Stimulated activated CD8-positive, alpha-beta memory T cell treated with anti-CD3 and anti-CD28 coated beads, Interleukin-15, amount 100 ng/mL, for 24 hours (primary cell): ENCODE results near the gene PPEF2.
"Not testable (repeated sequence)": the region's sequence is repeated elsewhere in the genome, so short reads cannot be mapped to it uniquely, and the experiment has no call there.

ENCODE experiments used
- DNase-seq: peaks from one replicate; pipeline ENCODE4 v3.0.0-alpha.2; 2020; ENCODE audit warnings: low read depth

PPEF2 gene, protein sequence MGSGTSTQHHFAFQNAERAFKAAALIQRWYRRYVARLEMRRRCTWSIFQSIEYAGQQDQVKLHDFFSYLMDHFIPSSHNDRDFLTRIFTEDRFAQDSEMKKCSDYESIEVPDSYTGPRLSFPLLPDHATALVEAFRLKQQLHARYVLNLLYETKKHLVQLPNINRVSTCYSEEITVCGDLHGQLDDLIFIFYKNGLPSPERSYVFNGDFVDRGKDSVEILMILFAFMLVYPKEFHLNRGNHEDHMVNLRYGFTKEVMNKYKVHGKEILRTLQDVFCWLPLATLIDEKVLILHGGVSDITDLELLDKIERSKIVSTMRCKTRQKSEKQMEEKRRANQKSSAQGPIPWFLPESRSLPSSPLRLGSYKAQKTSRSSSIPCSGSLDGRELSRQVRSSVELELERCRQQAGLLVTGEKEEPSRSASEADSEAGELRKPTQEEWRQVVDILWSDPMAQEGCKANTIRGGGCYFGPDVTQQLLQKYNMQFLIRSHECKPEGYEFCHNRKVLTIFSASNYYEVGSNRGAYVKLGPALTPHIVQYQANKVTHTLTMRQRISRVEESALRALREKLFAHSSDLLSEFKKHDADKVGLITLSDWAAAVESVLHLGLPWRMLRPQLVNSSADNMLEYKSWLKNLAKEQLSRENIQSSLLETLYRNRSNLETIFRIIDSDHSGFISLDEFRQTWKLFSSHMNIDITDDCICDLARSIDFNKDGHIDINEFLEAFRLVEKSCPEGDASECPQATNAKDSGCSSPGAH

GRCh38 chr4:75902352-75902751, at the start of gene PPEF2:
TSS of gene PPEF2 (minus strand) at chr4:75902452. CDS start at chr4:75896325, 6,127 bp downstream.
- no peak for DNase-seq

DNA sequence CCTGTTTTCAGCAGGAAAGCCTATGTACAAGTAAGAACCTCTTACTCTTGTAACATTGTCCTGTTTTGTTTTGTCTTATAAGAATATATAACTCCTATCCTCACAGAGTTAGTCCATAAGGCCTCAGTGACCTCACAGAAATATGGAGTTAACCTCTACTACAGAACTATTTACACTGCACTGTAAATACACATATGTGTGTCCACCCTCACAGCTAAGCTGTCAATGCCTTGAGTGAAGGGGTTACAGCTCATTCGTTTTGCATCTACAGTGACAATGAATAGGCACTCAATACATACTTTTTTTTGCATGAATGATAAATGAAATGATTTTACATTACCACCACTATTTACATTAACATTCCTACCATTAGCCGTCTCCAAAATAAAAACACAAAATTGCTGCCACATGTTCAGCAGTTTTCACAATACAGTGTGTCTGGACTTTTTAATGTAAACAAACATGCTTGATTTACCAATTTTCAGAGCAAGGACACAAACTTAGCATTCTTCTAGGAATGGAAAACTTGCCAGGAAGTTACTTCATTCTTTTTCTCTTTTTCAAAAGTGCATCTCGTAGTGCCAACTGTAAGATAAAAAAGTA, 48.1 kb upstream of the PPEF2 start:
- no peak for DNase-seq

- no peak for DNase-seq
Observed at GRCh38 chr4:75948822-75949444, 46.7 kb upstream of the PPEF2 start.

- peak; percentile 50 for DNase-seq
Observed at GRCh38 chr4:75940692-75941253, 38.5 kb upstream of the PPEF2 start, which contains the start of gene NAAA. TSS of gene NAAA (minus strand) at chr4:75941013. CDS start at chr4:75940949, 64 bp downstream.

DNA sequence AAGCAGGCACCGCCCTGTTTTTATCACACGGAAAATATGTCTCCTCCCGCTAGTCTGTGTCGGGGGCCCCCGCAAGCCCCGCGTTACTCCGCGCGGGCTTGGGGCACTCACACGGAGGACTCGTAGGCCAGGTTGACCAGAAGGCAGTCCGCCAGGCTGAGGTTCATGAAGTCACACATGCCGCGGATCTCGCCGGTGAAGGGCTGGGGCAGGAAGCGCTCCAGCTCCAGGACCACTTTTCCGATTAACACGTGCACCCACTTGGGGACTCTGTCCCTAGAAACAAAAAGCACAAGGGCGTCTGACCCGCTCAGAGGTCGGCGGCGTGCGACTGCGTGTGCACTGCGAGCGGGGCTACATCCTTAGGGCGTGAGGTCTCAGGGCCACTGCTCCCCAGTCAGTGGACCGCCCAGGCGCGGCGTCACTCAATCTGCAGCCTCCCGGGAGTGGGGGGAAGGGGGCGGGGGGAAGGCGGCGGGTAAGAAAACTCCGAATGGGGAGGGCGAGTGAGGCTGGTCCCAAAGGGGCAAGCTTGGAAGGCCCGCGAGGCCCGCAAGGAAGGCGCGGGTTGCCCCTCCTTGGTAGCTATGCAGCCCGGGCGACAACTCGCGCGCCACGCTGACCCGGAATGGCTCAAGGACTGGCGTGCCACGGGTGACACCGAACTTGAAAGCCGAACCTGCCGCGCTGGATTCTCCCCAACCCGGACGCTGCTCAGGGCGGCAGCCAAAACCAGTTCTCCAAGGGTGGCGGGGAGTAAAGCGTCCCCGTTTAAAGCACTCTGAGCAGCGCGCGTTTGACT, 37.8 kb upstream of the PPEF2 start:
- DNase-seq = peak; percentile 48

GRCh38 chr4:75935628-75936027, 33.4 kb upstream of the PPEF2 start:
- DNase-seq = no peak

DNA sequence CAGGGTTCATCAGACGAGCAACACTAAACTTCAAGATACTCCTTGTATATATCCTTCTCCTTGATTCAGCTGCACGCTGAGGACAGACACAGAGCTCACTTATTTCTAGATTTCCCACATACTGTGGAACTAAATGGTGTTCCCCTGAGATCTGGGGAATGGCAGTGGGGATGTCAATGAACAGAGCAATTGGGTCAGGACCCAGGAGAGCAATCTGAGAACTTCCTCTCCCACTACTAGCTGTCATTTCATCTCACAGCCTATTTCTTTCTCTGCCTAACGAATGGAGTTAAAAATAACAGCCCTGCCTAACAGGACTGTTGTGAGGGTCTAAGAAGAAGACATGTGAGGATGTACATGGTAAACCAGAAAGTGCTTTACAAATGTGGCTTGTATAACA, 27.9 kb upstream of the PPEF2 start:
- DNase-seq = no peak

GRCh38 chr4:75924916-75925315, 22.7 kb upstream of the PPEF2 start:
- DNase-seq = not testable (repeated sequence)

DNA sequence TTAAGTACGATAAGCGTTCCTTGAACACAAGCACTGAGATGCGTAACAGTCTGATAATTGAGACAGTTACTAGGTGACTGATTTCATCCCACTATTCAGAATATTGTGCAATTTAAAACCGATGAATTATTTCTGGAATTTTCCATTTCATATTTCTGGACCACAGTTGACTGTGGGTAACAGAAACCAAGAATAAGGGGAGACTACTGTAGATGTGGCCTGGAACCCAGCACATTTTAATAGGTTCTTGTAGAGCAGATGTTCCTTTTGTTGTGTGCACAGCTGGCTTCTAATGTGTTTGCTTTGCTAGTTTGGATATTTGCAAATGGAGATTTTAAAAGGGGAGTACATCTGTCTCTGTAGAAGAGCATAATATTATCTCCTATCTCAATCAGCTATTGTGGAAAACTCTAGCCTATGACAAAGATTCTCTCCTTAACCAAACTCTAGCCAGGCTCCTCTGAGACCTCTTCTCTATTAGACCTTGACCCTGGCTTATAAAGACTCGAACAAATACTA, 22.1 kb upstream of the PPEF2 start:
- no peak for DNase-seq

DNA sequence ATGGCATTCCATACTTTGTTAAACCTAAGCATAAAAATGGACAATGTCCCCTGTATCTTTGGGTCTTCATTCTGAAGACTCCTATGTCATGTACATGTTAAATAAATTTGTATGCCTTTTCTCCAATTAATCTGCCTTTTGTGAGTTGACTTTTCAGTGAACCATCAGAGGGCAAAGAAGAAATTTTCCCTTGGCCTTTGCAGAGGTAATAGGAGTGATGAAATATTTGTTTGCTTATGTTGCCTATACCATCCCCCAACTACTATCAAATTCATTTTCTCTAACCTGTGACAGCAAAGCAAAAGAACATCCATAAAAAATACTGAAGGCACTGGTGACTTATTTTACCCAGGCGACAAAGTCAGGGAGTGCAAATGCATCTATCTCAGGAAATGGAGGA, 20.3 kb upstream of the PPEF2 start:
- no peak for DNase-seq

DNA sequence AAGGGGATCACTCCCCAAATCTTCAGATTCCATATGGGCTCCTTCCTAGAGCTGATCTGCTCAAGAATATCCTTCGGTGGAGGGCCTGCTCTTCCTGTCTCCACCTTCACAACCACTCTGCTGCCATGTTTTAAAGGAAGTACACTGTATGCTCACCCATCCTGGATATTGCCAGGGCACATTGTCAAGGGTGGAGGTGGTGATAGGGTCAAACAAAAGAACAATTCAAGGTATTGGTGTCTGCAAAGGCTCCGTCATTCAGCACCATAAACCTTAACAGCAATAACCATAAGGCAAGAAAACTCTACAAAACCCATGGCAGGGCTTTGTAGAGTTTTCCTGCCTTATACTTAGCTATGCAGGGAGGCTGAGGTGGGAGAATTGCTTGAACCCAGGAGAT, 19.7 kb upstream of the PPEF2 start:
- DNase-seq = no peak

DNA sequence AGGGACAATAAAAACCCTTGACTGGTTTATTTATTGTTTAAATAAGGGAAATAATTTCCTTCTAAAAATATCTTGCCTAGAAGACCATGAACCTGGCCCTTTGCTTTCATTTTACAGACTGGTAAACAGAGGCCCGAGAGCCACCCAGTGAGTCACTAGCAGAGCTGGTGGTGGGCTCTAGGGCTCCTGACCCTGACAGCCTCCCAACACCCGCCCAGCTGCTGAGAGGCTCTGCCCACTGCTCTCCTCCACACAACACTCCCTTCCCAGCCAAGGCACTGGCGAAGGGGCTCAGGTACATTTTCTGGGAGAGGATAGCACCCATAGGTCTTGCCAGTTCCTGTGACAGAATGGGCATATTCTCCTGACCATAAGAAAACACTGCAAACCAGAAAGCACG, 18.1 kb upstream of the PPEF2 start:
- DNase-seq = no peak

- no peak for DNase-seq
Observed at GRCh38 chr4:75919920-75920319, 17.7 kb upstream of the PPEF2 start.

DNA sequence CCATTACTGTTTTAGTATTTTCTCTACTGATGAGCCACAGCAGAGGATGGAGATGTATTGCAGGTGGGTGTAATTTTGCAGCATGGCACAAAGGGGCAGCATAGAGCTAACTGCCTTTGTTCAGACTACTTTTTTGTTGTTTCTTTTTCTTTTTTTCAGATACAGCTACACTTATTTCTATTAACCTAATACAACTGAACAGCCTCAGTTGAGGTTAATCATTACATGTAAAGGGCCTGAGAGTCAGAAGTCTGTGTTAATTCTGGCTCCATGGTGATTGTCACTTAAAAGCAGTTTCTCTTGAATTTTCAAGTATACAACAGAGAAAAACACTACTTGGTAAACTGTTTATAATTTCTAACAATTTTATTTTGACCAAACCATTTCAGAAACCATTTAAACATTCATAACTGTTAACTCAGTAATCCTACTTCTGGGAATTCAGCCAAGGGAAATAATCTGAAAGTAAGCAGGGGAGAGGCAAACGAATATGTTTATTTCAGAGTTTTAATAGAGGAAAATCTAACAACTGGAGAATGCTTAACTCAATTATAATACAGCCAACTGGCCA, 13.9 kb upstream of the PPEF2 start:
- DNase-seq = no peak

DNA sequence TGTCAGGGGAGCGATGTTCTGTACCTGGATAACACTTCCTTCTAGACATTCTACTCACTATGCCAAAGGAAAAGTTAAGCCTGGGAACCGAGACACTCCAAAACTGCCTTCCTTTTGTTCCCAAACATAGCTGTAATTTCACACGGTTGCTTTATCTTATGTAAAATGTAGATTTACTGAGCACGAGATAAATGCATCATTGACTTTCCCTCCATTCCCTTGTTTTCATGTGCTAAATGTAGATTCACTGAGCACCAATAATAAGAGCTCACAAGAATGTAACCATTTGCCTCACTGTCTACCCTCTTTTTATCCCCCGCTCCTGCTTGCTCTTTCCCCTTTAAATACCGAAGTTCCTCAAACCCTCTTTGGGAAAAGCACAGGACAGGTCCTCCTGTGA, 10.7 kb upstream of the PPEF2 start:
- no peak for DNase-seq

- DNase-seq = not testable (repeated sequence)
Observed at GRCh38 chr4:75910831-75911230, 8.6 kb upstream of the PPEF2 start.

DNA sequence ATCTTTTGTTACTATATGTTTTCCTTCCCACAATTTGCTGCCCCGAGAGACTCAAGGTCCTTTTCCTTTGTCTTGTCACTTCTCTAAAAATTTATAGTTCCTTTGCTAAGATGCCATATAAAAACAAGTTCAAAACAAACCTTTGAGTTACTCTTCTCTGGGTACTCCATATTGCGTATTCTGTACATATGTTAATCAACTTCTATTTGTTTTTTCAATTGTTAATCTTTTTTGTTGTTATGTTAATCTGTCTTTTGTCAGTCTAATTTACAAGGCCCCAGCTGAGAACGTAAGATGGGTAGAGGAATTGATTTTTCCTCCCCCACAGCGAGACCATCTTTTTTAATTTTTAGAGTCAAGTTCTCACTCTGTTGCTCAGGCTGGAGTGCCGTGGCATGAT, 7.2 kb upstream of the PPEF2 start:
- DNase-seq = no peak

DNA sequence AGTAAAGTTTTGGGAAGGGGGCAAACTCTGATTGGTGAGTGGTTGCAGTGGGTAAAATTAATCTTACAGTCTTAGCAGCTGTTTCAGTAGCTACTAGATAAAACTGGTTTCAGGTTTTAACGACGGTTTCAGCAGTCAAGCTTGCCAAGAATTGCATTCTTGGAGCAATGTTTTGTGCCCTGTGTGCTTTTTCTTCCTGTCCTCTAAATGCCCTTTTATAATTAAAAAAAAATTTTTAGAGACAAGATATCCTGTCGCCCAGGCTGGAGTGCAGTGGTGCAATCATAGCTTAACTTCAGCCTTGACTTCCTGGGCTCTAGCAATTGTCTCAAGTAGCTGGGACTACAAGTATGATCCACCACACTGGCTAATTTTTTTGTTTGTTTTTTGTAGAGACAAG, 6.3 kb upstream of the PPEF2 start:
- no peak for DNase-seq

DNA sequence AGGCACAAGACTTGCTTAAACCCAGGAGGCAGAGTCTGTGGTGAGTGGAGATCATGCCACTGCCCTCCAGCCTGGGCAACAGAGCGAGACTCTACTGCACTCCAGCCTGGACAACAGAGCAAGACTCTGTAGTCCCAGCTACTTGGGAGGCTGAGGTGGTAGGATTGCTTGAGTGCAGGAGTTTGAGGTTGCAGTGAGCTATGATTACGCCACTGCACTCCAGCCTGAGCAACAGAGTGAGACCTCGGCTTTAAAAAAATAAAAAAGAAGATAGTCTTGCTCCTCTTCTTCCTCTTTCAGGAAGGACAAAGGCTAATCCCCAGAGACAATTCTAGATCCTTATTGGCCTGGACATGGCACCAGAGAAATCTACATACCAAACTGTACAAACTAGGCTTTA, 5.7 kb upstream of the PPEF2 start:
- no peak for DNase-seq

GRCh38 chr4:75904076-75904475, 1.8 kb upstream of the PPEF2 start:
- DNase-seq = no peak

DNA sequence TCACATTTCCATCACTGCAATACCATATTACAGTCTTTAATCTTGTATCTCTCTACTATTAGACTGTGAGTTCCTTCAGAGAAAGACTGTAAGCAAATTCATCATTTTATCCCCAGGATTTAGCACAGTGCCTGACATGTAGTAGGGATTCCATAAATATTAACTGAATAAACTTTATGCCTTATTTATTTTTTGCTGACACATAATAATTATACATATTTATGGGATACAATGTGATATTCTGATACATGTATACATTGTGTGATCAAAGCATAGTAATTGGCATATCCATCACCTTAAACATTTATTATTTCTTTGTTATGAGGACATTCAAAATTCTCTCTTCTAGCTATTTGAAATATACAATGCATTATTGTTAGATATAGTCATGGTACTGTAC, 3.7 kb downstream of the PPEF2 start:
- no peak for DNase-seq
